ENCODE measurements around the gene CEP170B.
"Not testable (repeated sequence)": the region's sequence is repeated elsewhere in the genome, so short reads cannot be mapped to it uniquely, and the experiment has no call there.

DNA sequence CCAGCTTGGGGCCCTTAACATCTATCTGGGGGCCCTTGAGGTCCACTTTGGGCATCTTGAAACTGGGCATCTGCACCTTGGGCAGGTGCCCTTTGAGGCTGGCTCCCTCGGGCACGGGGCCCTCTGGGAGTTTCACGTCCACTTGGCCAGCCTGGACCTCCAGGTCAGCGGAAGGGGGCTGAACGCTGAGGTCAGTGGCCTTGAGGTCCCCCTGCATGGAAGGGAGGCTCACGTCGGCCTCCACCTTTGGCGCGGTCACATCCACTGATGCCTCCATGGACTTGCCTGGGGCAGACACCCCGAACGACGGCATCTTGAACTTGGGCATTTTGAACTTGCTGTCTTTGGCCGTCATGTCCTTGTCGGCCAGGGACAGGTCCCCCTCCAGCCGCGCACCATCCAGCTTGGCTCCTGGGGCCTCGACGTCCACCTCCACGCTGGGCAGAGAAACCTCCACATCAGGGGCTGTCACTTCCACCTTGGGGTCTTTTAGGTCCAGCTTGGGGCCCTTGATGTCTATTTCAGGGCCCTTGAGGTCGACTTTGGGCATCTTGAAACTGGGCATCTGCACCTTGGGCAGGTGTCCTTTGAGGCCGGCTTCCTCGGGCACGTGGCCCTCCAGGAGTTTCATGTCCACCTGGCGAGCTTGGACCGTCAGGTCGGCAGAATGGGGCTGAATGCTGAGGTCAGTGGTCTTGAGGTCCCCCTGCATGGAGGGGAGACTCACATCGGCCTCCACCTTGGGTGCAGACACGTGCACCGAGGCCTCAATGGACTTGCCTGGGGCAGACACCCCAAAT, 78.3 kb downstream of the CEP170B start:
- TF ChIP-seq ZFP30 (CRISPR knock-in tag; IDR thresholded peaks at IDR 0.05); BACH2 (CRISPR knock-in tag; IDR thresholded peaks at IDR 0.05; ENCODE audit: borderline replicate concordance); ZNF565 (CRISPR knock-in tag; conservative IDR thresholded peaks at IDR 0.05; ENCODE audit: low read depth); ESRRG (CRISPR knock-in tag; IDR thresholded peaks at IDR 0.05); CREB5 (CRISPR knock-in tag; IDR thresholded peaks at IDR 0.05; ENCODE audit: low read depth); RARB (CRISPR knock-in tag; IDR thresholded peaks at IDR 0.05); ARNTL (CRISPR knock-in tag; IDR thresholded peaks at IDR 0.05; ENCODE audit: borderline replicate concordance, low read depth); TCF4 (CRISPR knock-in tag; IDR thresholded peaks at IDR 0.05; ENCODE audit: borderline replicate concordance); CSDC2 (CRISPR knock-in tag; IDR thresholded peaks at IDR 0.05); CSRNP3 (CRISPR knock-in tag; IDR thresholded peaks at IDR 0.05); ZNF70 (CRISPR knock-in tag; IDR thresholded peaks at IDR 0.05); ZFP3 (CRISPR knock-in tag; IDR thresholded peaks at IDR 0.05); PPARA (CRISPR knock-in tag; IDR thresholded peaks at IDR 0.05; ENCODE audit: borderline replicate concordance): not testable (repeated sequence)
- TF ChIP-seq, protein P1, sequence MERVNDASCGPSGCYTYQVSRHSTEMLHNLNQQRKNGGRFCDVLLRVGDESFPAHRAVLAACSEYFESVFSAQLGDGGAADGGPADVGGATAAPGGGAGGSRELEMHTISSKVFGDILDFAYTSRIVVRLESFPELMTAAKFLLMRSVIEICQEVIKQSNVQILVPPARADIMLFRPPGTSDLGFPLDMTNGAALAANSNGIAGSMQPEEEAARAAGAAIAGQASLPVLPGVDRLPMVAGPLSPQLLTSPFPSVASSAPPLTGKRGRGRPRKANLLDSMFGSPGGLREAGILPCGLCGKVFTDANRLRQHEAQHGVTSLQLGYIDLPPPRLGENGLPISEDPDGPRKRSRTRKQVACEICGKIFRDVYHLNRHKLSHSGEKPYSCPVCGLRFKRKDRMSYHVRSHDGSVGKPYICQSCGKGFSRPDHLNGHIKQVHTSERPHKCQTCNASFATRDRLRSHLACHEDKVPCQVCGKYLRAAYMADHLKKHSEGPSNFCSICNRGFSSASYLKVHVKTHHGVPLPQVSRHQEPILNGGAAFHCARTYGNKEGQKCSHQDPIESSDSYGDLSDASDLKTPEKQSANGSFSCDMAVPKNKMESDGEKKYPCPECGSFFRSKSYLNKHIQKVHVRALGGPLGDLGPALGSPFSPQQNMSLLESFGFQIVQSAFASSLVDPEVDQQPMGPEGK (CRISPR knock-in tag; IDR thresholded peaks at IDR 0.05; ENCODE audit: borderline replicate concordance): not testable (repeated sequence)

Data from SK-N-SH treated with all-trans-retinoic acid at 6 μM for 48 hours (cell line).